GM12891 (cell line): Measurements from ENCODE around the gene KCTD15.

Source experiments
- PAX5 ChIP-seq: IDR thresholded peaks from 2 replicates; pipeline ENCODE4 v1.6.1; 2011; ENCODE audit warnings: low read length, moderate library complexity, mild to moderate bottlenecking; ENCODE audit not compliant: insufficient read depth, severe bottlenecking
- POLR2A ChIP-seq: IDR thresholded peaks from 2 replicates; pipeline ENCODE4 v1.6.1; 2011; ENCODE audit warnings: low read depth, low read length, control low read depth
- POLR2AphosphoS5 ChIP-seq: IDR thresholded peaks from 2 replicates; pipeline ENCODE4 v1.6.1; 2011; ENCODE audit warnings: low read depth, low read length, control low read depth
- TAF1 ChIP-seq: IDR thresholded peaks from 2 replicates; pipeline ENCODE4 v1.6.1; 2011; ENCODE audit warnings: low read depth, low read length, control low read depth

DNA sequence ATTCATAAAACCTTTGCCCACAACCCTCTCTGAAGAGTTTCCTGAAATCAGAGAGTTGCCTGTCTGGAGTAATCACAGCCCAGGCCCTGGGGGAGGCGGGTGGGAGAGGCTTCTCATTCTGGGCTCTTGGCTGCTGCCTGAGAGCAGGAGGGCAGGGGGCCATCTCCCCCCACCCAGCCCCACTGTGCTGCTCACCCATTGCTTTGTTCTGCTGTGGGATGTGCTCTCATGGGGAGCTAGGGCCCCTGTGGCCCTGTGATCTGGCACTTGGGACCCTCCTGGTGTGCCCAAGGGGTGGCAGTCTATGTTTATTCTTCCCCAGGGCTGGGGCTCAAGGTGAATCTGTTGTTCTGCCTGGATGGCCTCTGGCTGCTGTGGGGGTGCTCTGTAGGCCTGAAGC, 6.1 kb downstream of the KCTD15 start:
- TF ChIP-seq POLR2A, result no peak
- no peak for TF ChIP-seq PAX5
- TF ChIP-seq POLR2AphosphoS5, result no peak
- no peak for TF ChIP-seq TAF1
